Liver (tissue), 3 donors: ENCODE results near the gene SGK1.

Source experiments
- CTCF ChIP-seq: fragments of 150-350 bp; IDR thresholded peaks from 2 replicates; pipeline ENCODE4 v1.5.1; 2017; ENCODE audit warnings: improper control_type of control experiment, low read depth, low read length; ENCODE audit not compliant: missing input control
- FOXA2 ChIP-seq: IDR thresholded peaks from 2 replicates; pipeline ENCODE4 v1.6.1; 2016; ENCODE audit warnings: antibody characterized with exemption
- HNF4G ChIP-seq: IDR thresholded peaks from 2 replicates; pipeline ENCODE4 v1.6.1; 2016; ENCODE audit warnings: antibody characterized with exemption
- MAX ChIP-seq: IDR thresholded peaks from 2 replicates; pipeline ENCODE4 v1.6.1; 2016; ENCODE audit warnings: antibody characterized with exemption
- RAD21 ChIP-seq, 2 donors: IDR thresholded peaks; 2 replicates each; pipeline ENCODE4 v1.6.1; 2016; ENCODE audit warnings: antibody characterized with exemption in 2 of 2, mild to moderate bottlenecking in 2 of 2
- SP1 ChIP-seq: IDR thresholded peaks from 2 replicates; pipeline ENCODE4 v1.6.1; 2018; ENCODE audit warnings: antibody characterized with exemption, mild to moderate bottlenecking
- TF ChIP-seq, protein P1 (sequence below): IDR thresholded peaks from 2 replicates; pipeline ENCODE4 v1.6.1; 2016; ENCODE audit warnings: antibody characterized with exemption
- donor health status: healthy.
- donor health status: healthy.

GRCh38 chr6:134233180-134233955 is 84.5 kb downstream of the SGK1 start:
- no peak for TF ChIP-seq RAD21 (IDR thresholded peaks at IDR 0.05)
- no peak for TF ChIP-seq SP1
- TF ChIP-seq CTCF: no peak
- TF ChIP-seq, protein P1, sequence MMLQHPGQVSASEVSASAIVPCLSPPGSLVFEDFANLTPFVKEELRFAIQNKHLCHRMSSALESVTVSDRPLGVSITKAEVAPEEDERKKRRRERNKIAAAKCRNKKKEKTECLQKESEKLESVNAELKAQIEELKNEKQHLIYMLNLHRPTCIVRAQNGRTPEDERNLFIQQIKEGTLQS: no peak
- TF ChIP-seq MAX: no peak
- no peak for TF ChIP-seq HNF4G
- no peak for TF ChIP-seq FOXA2
